H1 (cell line): Measurements from ENCODE around the gene PPP1R7. TPM values are rescaled to one million over a fixed set of nuclear protein-coding genes. Genes with fewer than 3 reads are reported as not detected.

ENCODE experiments used
- CTBP2 ChIP-seq: IDR thresholded peaks from 2 replicates; pipeline ENCODE4 v1.7.0; 2011; ENCODE audit warnings: borderline replicate concordance, mild to moderate bottlenecking, moderate library complexity, mixed read lengths, low read length; ENCODE audit not compliant: insufficient read depth, insufficient read length
- GTF2F1 ChIP-seq: IDR thresholded peaks from 2 replicates; pipeline ENCODE4 v1.6.1; 2012; ENCODE audit warnings: low read depth, low read length, improper control_type of control experiment, borderline replicate concordance
- HDAC2 ChIP-seq, 2 experiments: fragments of 300-600 bp in 1 of 2; sonication (generic) in 1 of 2; IDR thresholded peaks; 2 replicates each; pipeline ENCODE4 v1.6.1; 2011 to 2012; ENCODE audit warnings: low read depth in 2 of 2, low read length in 2 of 2, mild to moderate bottlenecking in 2 of 2, moderate library complexity in 2 of 2, borderline replicate concordance in 1 of 2, inconsistent platforms in 1 of 2
- RAD21 ChIP-seq, 2 experiments: IDR thresholded peaks in 1 of 2; conservative IDR thresholded peaks in 1 of 2; 2 replicates each; pipeline ENCODE4 v1.6.1; 2011; ENCODE audit warnings: low read depth in 2 of 2, low read length in 2 of 2, improper control_type of control experiment in 1 of 2, inconsistent platforms in 1 of 2, mild to moderate bottlenecking in 1 of 2, moderate library complexity in 1 of 2
- polyA plus RNA-seq, 7 experiments: library from polyadenylated mRNA; depleted of rRNA in 3 of 7; stranded (reverse) in 5 of 7; unstranded in 2 of 7; fragments of >200 nt in 5 of 7; fragments of 200-250 nt in 2 of 7; gene quantifications; 1 replicate in 5 of 7; 2 replicates in 1 of 7; 4 replicates in 1 of 7; pipeline versions ENCODE4 v1.2.1 to v1.2.3, GENCODE V29; 2011 to 2013; ENCODE audit warnings: missing spikeins in 2 of 7, mixed read lengths in 2 of 7
- total RNA-seq: library from RNA; stranded (reverse); fragmentation: NEBNext Ultra II Directional; extraction: Animal tissue kit (Norgen Biotek cat#: 25700); gene quantifications from 2 replicates; pipeline ENCODE4 v1.2.1, GENCODE V29; 2021

The PPP1R7 gene
- total and polyA plus RNA-seq, 2 of the 8 experiments (the other 6 are each of a cell fraction or from before 2014, with no cell fraction given), result 22.2 to 64.0 TPM

GRCh38 chr2:241190291-241190981 lies 40.2 kb downstream of the PPP1R7 start (continued):
- TF ChIP-seq GTF2F1 (no peak), CTBP2 (no peak), RAD21 (IDR thresholded peaks at IDR 0.05 in 1 of 2, conservative IDR thresholded peaks at IDR 0.05 in 1 of 2; ENCODE audit: low read depth in 2 of 2, low read length in 2 of 2) (no peak), HDAC2 (IDR thresholded peaks at IDR 0.05; ENCODE audit: borderline replicate concordance in 1 of 2, low read depth in 2 of 2, low read length in 2 of 2) (no peak)
